Pancreas (tissue), 10 donors: ENCODE results near the gene PDGFRB. TPM values are rescaled to one million over a fixed set of nuclear protein-coding genes. Genes with fewer than 3 reads are reported as not detected.

Source experiments
- ATAC-seq, 4 donors: fragments of 200-7000 bp; cut with Tn5 transposase; one replicate each; pipeline versions ENCODE4 v1.8.0 to v1.9.1; 2020; ENCODE audit warnings: mild to moderate bottlenecking in 4 of 4, moderate library complexity in 4 of 4
- DNase-seq, 6 donors: peaks; one replicate each; pipeline ENCODE4 v3.0.0-alpha.2; 2020
- FAIRE-seq: peaks from 2 replicates; lab custom pipeline; 2012; peaks lifted over from hg19 to GRCh38; lab: Jason Lieb, UNC
- H3K27ac ChIP-seq, 4 donors: fragments of 200-600 bp; sonication (generic); 1 replicate in 3 of 4; 2 replicates in 1 of 4; pipeline versions ENCODE4 v1.5.0 to v1.8.0; 2020
- H3K27me3 ChIP-seq, 4 donors: fragments of 200-600 bp; one replicate each; pipeline ENCODE4 v1.8.0; 2021
- H3K36me3 ChIP-seq, 3 donors: fragments of 200-600 bp; sonication (generic) in 1 of 3; one replicate each; pipeline versions ENCODE4 v1.5.0 to v1.8.0; 2020 to 2021
- H3K4me1 ChIP-seq, 3 donors: fragments of 200-600 bp; one replicate each; pipeline ENCODE4 v1.8.0; 2021
- H3K4me3 ChIP-seq, 4 donors: fragments of 200-600 bp; sonication (generic) in 2 of 4; one replicate each; pipeline versions ENCODE4 v1.5.0 to v1.8.0; 2020 to 2021
- H3K9me3 ChIP-seq, 4 donors: fragments of 200-600 bp; one replicate each; pipeline ENCODE4 v1.8.0; 2021
- CTCF ChIP-seq, 4 donors: fragments of 200-600 bp; sonication (generic) in 3 of 4; IDR thresholded peaks; one replicate each; pipeline versions ENCODE4 v1.5.0 to v1.8.0; 2021; ENCODE audit warnings: antibody characterized with exemption in 4 of 4
- WGBS, 2 donors: extraction: QIAGEN DNeasy Blood & Tissue Kit; methylation state at CpG; one replicate each; pipeline ENCODE4 v1.1.7; 2013; 5-methylcytosine and 5-hydroxymethylcytosine counted together
- intact Hi-C, 3 donors: fragments of 100-400 bp; cut with DNase I; formaldehyde crosslinking; loops; one replicate each; pipeline versions ENCODE4 v1.11.1 to v1.14.2; 2022
- polyA plus RNA-seq, 2 donors: library from polyadenylated mRNA; stranded (reverse); fragments of 200-250 nt; gene quantifications; one replicate each; pipeline ENCODE4 v1.2.3, GENCODE V29; 2013
- total RNA-seq, 6 donors: library from RNA; stranded (reverse); fragmentation: NEBNext Ultra II Directional in 4 of 6; extraction: Animal tissue kit (Norgen Biotek cat#: 25700) in 4 of 6; gene quantifications; one replicate each; pipeline versions ENCODE4 v1.2.1 to v1.2.4, GENCODE V29; 2021 to 2023
- donor health status: healthy with polysubstance abuse.
- donor health status: DM: no; HTN: no; CAD: no; lungs with moderate emphysema.
- donor health status: DM: no; HTN: no; CAD: no.
- donor health status: control.
- donor health status: control.
- donor health status: Bipolar disorder and iron deficiency.
- donor health status: DM: yes; HTN: yes; CAD: no.
- donor health status: DM: no; HTN: no; CAD: no.
- donor health status: DM: no; HTN: no; CAD: no.
- donor health status: DM: yes; HTN: yes; CAD: no.

Gene PDGFRB
- total and polyA plus RNA-seq, 8 donors, result 7.2 to 48.6 (median 14.5) TPM

GRCh38 chr5:150067405-150067960 lies 88.2 kb downstream of the PDGFRB start:
- H3K4me3 ChIP-seq, result no peak overlapping the region
- intact Hi-C loops, result no loop called here
- TF ChIP-seq CTCF (IDR thresholded peaks at IDR 0.05), result no peak
- H3K36me3 ChIP-seq, result no peaks in the 10 kb centered on the region
- no peaks in the 10 kb centered on the region for H3K4me1 ChIP-seq
- 81 to 90% methylated on average over 6 of the region's 6 CpGs for WGBS, 2 donors
- H3K27ac ChIP-seq, result no peak overlapping the region
- DNase-seq (no peak), ATAC-seq (no peak), FAIRE-seq (no peak)
- no peaks in the 10 kb centered on the region for H3K27me3 ChIP-seq
- no peaks in the 10 kb centered on the region for H3K9me3 ChIP-seq

GRCh38 chr5:150066901-150067396 lies 88.7 kb downstream of the PDGFRB start:
- no peak for DNase-seq
- WGBS, 2 donors, result 77 to 96% methylated on average over 2 of the region's 2 CpGs
- no peak for TF ChIP-seq CTCF (IDR thresholded peaks at IDR 0.05)
- no peak overlapping the region for H3K4me3 ChIP-seq
- intact Hi-C loops, result no loop called here
- H3K27ac ChIP-seq, result no peak overlapping the region
- peak in 1 of 4 donors; percentile 25 for ATAC-seq
- no peaks in the 10 kb centered on the region for H3K4me1 ChIP-seq
- no peaks in the 10 kb centered on the region for H3K27me3 ChIP-seq
- FAIRE-seq, result no peak
- no peaks in the 10 kb centered on the region for H3K36me3 ChIP-seq
- no peaks in the 10 kb centered on the region for H3K9me3 ChIP-seq

GRCh38 chr5:150066436-150066835 lies 89.2 kb downstream of the PDGFRB start:
- no peak for TF ChIP-seq CTCF (IDR thresholded peaks at IDR 0.05)
- DNase-seq, result no peak
- no peak for FAIRE-seq
- no peaks in the 10 kb centered on the region for H3K36me3 ChIP-seq
- no peaks in the 10 kb centered on the region for H3K27me3 ChIP-seq
- H3K27ac ChIP-seq, result no peak overlapping the region
- no peak overlapping the region for H3K4me3 ChIP-seq
- intact Hi-C loops, result no loop called here
- no peak for ATAC-seq
- no peaks in the 10 kb centered on the region for H3K4me1 ChIP-seq
- H3K9me3 ChIP-seq, result no peaks in the 10 kb centered on the region
- 79 to 89% methylated on average over 5 of the region's 5 CpGs for WGBS, 2 donors

- no peak for FAIRE-seq
- TF ChIP-seq CTCF (IDR thresholded peaks at IDR 0.05), result no peak
- Histone ChIP-seq H3K36me3 (no peaks in the 10 kb centered on the region), H3K27me3 (no peaks in the 10 kb centered on the region), H3K4me3 (no peak overlapping the region), H3K9me3 (no peaks in the 10 kb centered on the region), H3K27ac (no peak overlapping the region), H3K4me1 (no peaks in the 10 kb centered on the region)
- intact Hi-C loops, result no loop called here
- ATAC-seq, result peak in 3 of 4 donors; percentile 48 to 71 (median 52)
- no peak for DNase-seq
- WGBS, 2 donors, result 50 to 56% methylated on average over 10 of the region's 10 CpGs
Observed at GRCh38 chr5:150065886-150066285, 89.8 kb downstream of the PDGFRB start.

- 56 to 62% methylated on average over 6 of the region's 6 CpGs for WGBS, 2 donors
Observed at GRCh38 chr5:150065346-150065745, 90.3 kb downstream of the PDGFRB start.

More at GRCh38 chr5:150065346-150065745, 90.3 kb downstream of the PDGFRB start:
- Histone ChIP-seq H3K27me3 (no peaks in the 10 kb centered on the region), H3K4me1 (no peaks in the 10 kb centered on the region), H3K4me3 (no peak overlapping the region), H3K27ac (no peak overlapping the region), H3K36me3 (no peaks in the 10 kb centered on the region), H3K9me3 (no peaks in the 10 kb centered on the region)
- intact Hi-C loops, result no loop called here
- DNase-seq (peak in 2 of 6 donors; percentile 43 to 55), ATAC-seq (peak in 3 of 4 donors; percentile 60 to 67 (median 63)), FAIRE-seq (no peak)
- TF ChIP-seq CTCF (IDR thresholded peaks at IDR 0.05), result no peak
